ENCODE results near the gene C16orf78.

GRCh38 chr16:49446805-49447204, 73.2 kb downstream of the C16orf78 start:
- no peak for TF ChIP-seq CTCF (IDR thresholded peaks at IDR 0.05 in 8 of 11, conservative IDR thresholded peaks at IDR 0.05 in 3 of 11)
- no peak for TF ChIP-seq POLR2AphosphoS5 (IDR thresholded peaks at IDR 0.05)

Data from spleen (tissue), 7 donors.